SK-N-SH (cell line): ENCODE results near the gene CLEC4A. TPM values are rescaled to one million over a fixed set of nuclear protein-coding genes. Genes with fewer than 3 reads are reported as not detected.
A peak's percentile ranks its signal among the peaks of the same experiment; 100 is the strongest.
"Not testable (repeated sequence)": the region's sequence is repeated elsewhere in the genome, so short reads cannot be mapped to it uniquely, and the experiment has no call there.

Experiments
- CTCF ChIA-PET: fragments of 300-600, 350-600 bp; formaldehyde crosslinking; extraction: SDS; loops from one replicate; lab custom pipeline; 2021; lab: Yijun Ruan, JAX
- POLR2A ChIA-PET: fragments of 350-600 bp; sonication (Branson Sonifier 250); formaldehyde crosslinking; extraction: SDS; loops from one replicate; lab custom pipeline; 2020; ENCODE audit warnings: antibody characterized with exemption, inconsistent platforms; lab: Yijun Ruan, JAX
- DNase-seq: peaks from one replicate; pipeline ENCODE4 v3.0.0; 2012
- H2AFZ ChIP-seq: fragments of 200-600 bp; sonication (generic); 2 replicates; pipeline ENCODE4 v1.8.1; 2016; ENCODE audit warnings: antibody characterized with exemption, mild to moderate bottlenecking, low read depth
- H3F3A ChIP-seq: fragments of 200-600 bp; sonication (generic); replicated peaks from 2 replicates; pipeline ENCODE3; 2016; ENCODE audit warnings: antibody characterized with exemption, mild to moderate bottlenecking; ENCODE audit not compliant: insufficient read depth
- H3K27ac ChIP-seq, 2 experiments: fragments of 200-500 bp in 1 of 2; fragments of 200-600 bp in 1 of 2; sonication (Bioruptor generic) in 1 of 2; sonication (generic), shearing (Covaris generic) in 1 of 2; 2 replicates each; pipeline versions ENCODE4 v1.5.1 to v1.6.1; 2014 to 2016; ENCODE audit warnings: low read depth in 2 of 2, inconsistent platforms in 1 of 2, low read length in 1 of 2, mild to moderate bottlenecking in 1 of 2, mixed read lengths in 1 of 2
- H3K27me3 ChIP-seq: fragments of 200-600 bp; sonication (generic), shearing (Covaris generic); 2 replicates; pipeline ENCODE4 v1.6.1; 2016; ENCODE audit warnings: mixed run types; ENCODE audit not compliant: insufficient read depth
- H3K36me3 ChIP-seq, 2 experiments: fragments of 200-500 bp in 1 of 2; fragments of 200-600 bp in 1 of 2; sonication (Bioruptor generic) in 1 of 2; sonication (generic) in 1 of 2; replicated peaks in 1 of 2; 2 replicates each; pipeline versions ENCODE3 to v1.5.1; 2014 to 2016; ENCODE audit warnings: low read length in 1 of 2, mild to moderate bottlenecking in 1 of 2; ENCODE audit not compliant: insufficient read depth in 2 of 2, control insufficient read depth in 1 of 2
- H3K4me1 ChIP-seq, 2 experiments: fragments of 200-500 bp in 1 of 2; fragments of 200-600 bp in 1 of 2; sonication (Bioruptor generic) in 1 of 2; sonication (generic), shearing (Covaris generic) in 1 of 2; 2 replicates each; pipeline versions ENCODE4 v1.5.1 to v1.6.1; 2014 to 2016; ENCODE audit warnings: low read depth in 1 of 2, low read length in 1 of 2, mixed run types in 1 of 2; ENCODE audit not compliant: insufficient read depth in 2 of 2, control insufficient read depth in 1 of 2
- H3K4me2 ChIP-seq: fragments of 200-600 bp; sonication (generic), shearing (Covaris generic); 2 replicates; pipeline ENCODE4 v1.6.1; 2017; ENCODE audit warnings: mixed run types
- H3K4me3 ChIP-seq, 2 experiments: fragments of 200-500 bp in 1 of 2; fragments of 200-600 bp in 1 of 2; sonication (Bioruptor generic) in 1 of 2; sonication (generic), shearing (Covaris generic) in 1 of 2; 2 replicates each; pipeline versions ENCODE4 v1.5.1 to v1.8.1; 2014 to 2016; ENCODE audit warnings: low read depth in 2 of 2, inconsistent platforms in 1 of 2, low read length in 1 of 2, mild to moderate bottlenecking in 1 of 2, mixed read lengths in 1 of 2, moderate library complexity in 1 of 2
- H3K79me2 ChIP-seq: fragments of 200-600 bp; sonication (generic); 2 replicates; pipeline ENCODE4 v1.8.1; 2017; ENCODE audit warnings: mild to moderate bottlenecking; ENCODE audit not compliant: insufficient read depth
- H3K9ac ChIP-seq: fragments of 200-600 bp; sonication (generic); 2 replicates; pipeline ENCODE4 v1.6.1; 2017; ENCODE audit warnings: mixed run types
- H3K9me2 ChIP-seq: fragments of 200-600 bp; sonication (generic); 2 replicates; pipeline ENCODE4 v1.6.1; 2017; ENCODE audit warnings: mixed run types
- H3K9me3 ChIP-seq: fragments of 200-600 bp; sonication (generic); 2 replicates; pipeline ENCODE4 v1.6.1; 2017; ENCODE audit warnings: mixed run types, mild to moderate bottlenecking, moderate library complexity
- H4K20me1 ChIP-seq: fragments of 200-600 bp; sonication (generic); 2 replicates; pipeline ENCODE4 v1.6.1; 2017; ENCODE audit warnings: mild to moderate bottlenecking, mixed run types; ENCODE audit not compliant: insufficient read depth
- CHD2 ChIP-seq: fragments of 150-350 bp; IDR thresholded peaks from 2 replicates; pipeline ENCODE4 v1.6.1; 2018; ENCODE audit warnings: low read length; ENCODE audit not compliant: partially characterized antibody
- EP300 ChIP-seq, 2 experiments: IDR thresholded peaks; 2 replicates each; pipeline versions ENCODE4 v1.4.0 to v1.6.1; 2012; ENCODE audit warnings: borderline replicate concordance in 1 of 2, low read depth in 1 of 2, low read length in 1 of 2
- FOSL2 ChIP-seq: IDR thresholded peaks from 2 replicates; pipeline ENCODE4 v1.4.0; 2012; ENCODE audit warnings: low read depth, mild to moderate bottlenecking, moderate library complexity, borderline replicate concordance
- FOXJ3 ChIP-seq: sonication (generic); formaldehyde crosslinking; IDR thresholded peaks from 2 replicates; pipeline ENCODE4 v1.5.1; 2020; ENCODE audit warnings: mild to moderate bottlenecking, missing genetic modification reagents
- JUND ChIP-seq: IDR thresholded peaks from 2 replicates; pipeline ENCODE4 v1.4.0; 2012
- MEF2A ChIP-seq: IDR thresholded peaks from 2 replicates; pipeline ENCODE4 v1.4.0; 2012; ENCODE audit warnings: low read depth, borderline replicate concordance
- NFIC ChIP-seq: IDR thresholded peaks from 2 replicates; pipeline ENCODE4 v1.4.0; 2012; ENCODE audit warnings: borderline replicate concordance
- NRF1 ChIP-seq: IDR thresholded peaks from 2 replicates; pipeline ENCODE4 v1.6.1; 2012; ENCODE audit warnings: low read depth, mild to moderate bottlenecking, low read length
- POLR2AphosphoS5 ChIP-seq: IDR thresholded peaks from 2 replicates; pipeline ENCODE4 v1.6.1; 2012; ENCODE audit warnings: low read depth, low read length
- RAD21 ChIP-seq: IDR thresholded peaks from 2 replicates; pipeline ENCODE4 v1.6.1; 2012; ENCODE audit warnings: mild to moderate bottlenecking, low read length
- REST ChIP-seq: IDR thresholded peaks from 2 replicates; pipeline ENCODE4 v1.6.1; 2012; ENCODE audit warnings: mild to moderate bottlenecking, low read depth, low read length, moderate library complexity
- RXRA ChIP-seq: IDR thresholded peaks from 2 replicates; pipeline ENCODE4 v1.4.0; 2012; ENCODE audit warnings: low read depth, mild to moderate bottlenecking, borderline replicate concordance
- SIN3A ChIP-seq: IDR thresholded peaks from 2 replicates; pipeline ENCODE4 v1.6.1; 2012; ENCODE audit warnings: low read depth, mild to moderate bottlenecking, low read length, moderate library complexity, borderline replicate concordance
- SMC3 ChIP-seq: IDR thresholded peaks from 2 replicates; pipeline ENCODE4 v1.6.1; 2012; ENCODE audit warnings: low read depth, low read length, improper control_type of control experiment
- TEAD4 ChIP-seq: IDR thresholded peaks from 2 replicates; pipeline ENCODE4 v1.4.0; 2012; ENCODE audit warnings: mild to moderate bottlenecking, borderline replicate concordance; ENCODE audit not compliant: insufficient read depth
- USF2 ChIP-seq: fragments of 150-350 bp; IDR thresholded peaks from 2 replicates; pipeline ENCODE4 v1.6.1; 2017; ENCODE audit warnings: antibody characterized with exemption, low read length, low read depth, borderline replicate concordance
- YY1 ChIP-seq: IDR thresholded peaks from 2 replicates; pipeline ENCODE4 v1.4.0; 2012; ENCODE audit warnings: low read depth, mild to moderate bottlenecking
- WGBS: methylation state at CpG from one replicate; pipeline ENCODE4 v1.1.6; 2017; ENCODE audit warnings: low lambda C conversion rate; 5-methylcytosine and 5-hydroxymethylcytosine counted together
- polyA plus RNA-seq, 3 experiments: library from polyadenylated mRNA; depleted of rRNA; stranded (reverse); fragments of >200 nt; gene quantifications; 2 replicates each; pipeline ENCODE4 v1.2.3, GENCODE V29; 2012
- TF ChIP-seq, protein P1 (sequence below): IDR thresholded peaks from 2 replicates; pipeline ENCODE4 v1.4.0; 2012; ENCODE audit warnings: low read depth

Gene CLEC4A
- polyA plus RNA-seq, 1 of the 3 experiments (the other 2 are of a cell fraction) = 0.44 TPM

DNA sequence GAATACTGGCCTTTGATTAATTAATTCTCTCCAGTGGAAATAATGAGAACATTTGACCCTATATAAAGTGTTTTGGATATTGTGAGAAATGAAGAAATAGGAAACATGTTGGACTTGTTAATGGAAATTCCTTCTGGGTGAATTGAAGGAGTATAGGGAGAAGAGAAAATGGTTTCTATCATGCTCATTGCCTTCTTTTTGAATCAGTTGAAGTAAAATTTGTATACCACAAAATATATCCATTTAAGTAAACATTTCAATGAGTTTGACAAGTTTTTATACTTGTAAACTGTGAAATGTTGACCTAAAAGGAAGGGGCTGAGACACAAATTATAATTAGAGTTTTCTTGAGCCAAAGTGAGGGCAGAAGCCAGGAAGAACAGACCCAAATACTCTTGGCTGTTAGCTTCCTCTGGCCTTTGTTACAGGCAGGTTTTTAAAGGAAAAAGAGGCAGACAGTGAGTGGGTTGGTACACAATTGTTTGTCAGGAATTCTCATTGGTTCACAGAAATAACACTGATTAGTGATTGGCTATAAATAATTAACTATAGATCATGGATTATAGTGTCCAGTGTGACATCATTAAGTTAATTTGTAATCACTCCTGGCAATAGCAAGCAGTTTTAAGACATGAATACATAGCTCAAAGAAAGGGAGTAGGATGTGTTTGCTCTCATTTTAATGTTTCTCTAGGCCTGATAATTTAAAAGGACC lies 34.2 kb downstream of the CLEC4A start:
- DNase-seq = no peak
- ChIA-PET CTCF (interaction anchor here (1.0 kb wide), 1 partner anchor 79 kb away, joined by 3 read pairs; no protein-coding TSS in a partner anchor), POLR2A (no interaction called here)
- Histone ChIP-seq H3K4me1 (peaks cover 0 to 30% of the 10 kb centered on the region in 2 experiments; a peak in 1 of 4 replicates), H3K9ac (peak overlapping the region; percentile 4; the same call in 1 of the 2 replicates), H3K9me3 (no peaks in the 10 kb centered on the region), H3K36me3 (no peaks in the 10 kb centered on the region), H3K27me3 (no peaks in the 10 kb centered on the region), H2AFZ (peak overlapping the region; percentile 74), H3K9me2 (no peaks in the 10 kb centered on the region), H4K20me1 (no peaks in the 10 kb centered on the region), H3K27ac (peak overlapping the region; percentile 62 to 81; a peak in 3 of 4 replicates), H3F3A (peaks cover 33% of the 10 kb centered on the region), H3K4me2 (peak overlapping the region; percentile 45; the same call in 1 of the 2 replicates), H3K4me3 (no peak overlapping the region; a peak in 1 of 4 replicates), H3K79me2 (no peaks in the 10 kb centered on the region)
- TF ChIP-seq YY1 (no peak), RXRA (no peak), SIN3A (no peak), TEAD4 (no peak), CHD2 (no peak), FOXJ3 (no peak), NFIC (no peak), RAD21 (no peak), MEF2A (no peak), POLR2AphosphoS5 (no peak), NRF1 (no peak), EP300 (IDR thresholded peaks at IDR 0.05; ENCODE audit: borderline replicate concordance in 1 of 2, low read depth in 1 of 2, low read length in 1 of 2) (no peak), USF2 (no peak), SMC3 (no peak), JUND (no peak), REST (no peak), FOSL2 (no peak)
- TF ChIP-seq, protein P1, sequence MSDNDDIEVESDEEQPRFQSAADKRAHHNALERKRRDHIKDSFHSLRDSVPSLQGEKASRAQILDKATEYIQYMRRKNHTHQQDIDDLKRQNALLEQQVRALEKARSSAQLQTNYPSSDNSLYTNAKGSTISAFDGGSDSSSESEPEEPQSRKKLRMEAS = no peak

GRCh38 chr12:8172911-8173310 lies 49.5 kb downstream of the CLEC4A start:
- H3K9me3 ChIP-seq, H3K27ac ChIP-seq, DNase-seq, H3K9ac ChIP-seq, POLR2A ChIA-PET, CTCF ChIA-PET, H3K4me3 ChIP-seq, H3K79me2 ChIP-seq, H3K4me1 ChIP-seq, H3K4me2 ChIP-seq, H4K20me1 ChIP-seq, H3F3A ChIP-seq, H3K9me2 ChIP-seq, H2AFZ ChIP-seq, H3K36me3 ChIP-seq, H3K27me3 ChIP-seq: not testable (repeated sequence)
- 92% methylated on average over 2 of the region's 2 CpGs for WGBS
